SU-DHL-6 (cell line): ENCODE measurements around the gene LLGL2.

Source experiments
- H2AFZ ChIP-seq: fragments of 200-600 bp; sonication (generic); 2 replicates; pipeline ENCODE4 v1.6.1; 2014; ENCODE audit warnings: low read depth, mild to moderate bottlenecking, moderate library complexity, mixed read lengths, antibody characterized with exemption, low read length; ENCODE audit not compliant: severe bottlenecking
- H3F3A ChIP-seq: fragments of 200-600 bp; shearing (Covaris generic); 2 replicates; pipeline ENCODE4 v1.6.0; 2016; ENCODE audit warnings: antibody characterized with exemption, mild to moderate bottlenecking; ENCODE audit not compliant: insufficient read depth
- H3K27ac ChIP-seq: fragments of 200-600 bp; sonication (generic); 2 replicates; pipeline ENCODE4 v1.5.1; 2016; ENCODE audit warnings: low read depth, mild to moderate bottlenecking, low read length, moderate library complexity, mixed read lengths
- H3K27me3 ChIP-seq: fragments of 200-600 bp; sonication (generic), shearing (Covaris generic); 2 replicates; pipeline ENCODE4 v1.6.0; 2014; ENCODE audit warnings: mild to moderate bottlenecking, low read length
- H3K36me3 ChIP-seq: fragments of 200-600 bp; sonication (generic); 2 replicates; pipeline ENCODE4 v1.6.1; 2014; ENCODE audit warnings: mild to moderate bottlenecking, low read length, mixed read lengths
- H3K4me2 ChIP-seq: fragments of 300-600, 200-600 bp; shearing (Covaris generic), sonication (generic); 2 replicates; pipeline ENCODE4 v1.6.0; 2014; ENCODE audit warnings: low read length, low read depth, mild to moderate bottlenecking; ENCODE audit not compliant: poor library complexity, severe bottlenecking
- H3K4me3 ChIP-seq: fragments of 200-600 bp; sonication (generic); 2 replicates; pipeline ENCODE4 v1.5.1; 2014; ENCODE audit warnings: antibody characterized with exemption, low read length, mild to moderate bottlenecking, mixed read lengths; ENCODE audit not compliant: insufficient read depth, poor library complexity, severe bottlenecking
- H3K79me2 ChIP-seq: fragments of 200-600 bp; sonication (generic); 2 replicates; pipeline ENCODE4 v1.6.1; 2014; ENCODE audit warnings: mild to moderate bottlenecking, low read length, moderate library complexity; ENCODE audit not compliant: insufficient read depth
- H3K9ac ChIP-seq: fragments of 200-600 bp; sonication (generic); 2 replicates; pipeline ENCODE4 v1.7.0; 2014; ENCODE audit warnings: mild to moderate bottlenecking, low read length
- H3K9me2 ChIP-seq: fragments of 200-600 bp; sonication (generic); replicated peaks from 2 replicates; pipeline ENCODE4 v1.6.1; 2014; ENCODE audit warnings: low read length; ENCODE audit not compliant: insufficient read depth
- H3K9me3 ChIP-seq: fragments of 200-600 bp; sonication (generic); 2 replicates; pipeline ENCODE4 v1.6.1; 2014; ENCODE audit warnings: low read length, mixed read lengths; ENCODE audit not compliant: insufficient read depth
- H4K20me1 ChIP-seq: fragments of 200-600 bp; sonication (generic); 2 replicates; pipeline ENCODE4 v1.6.1; 2014; ENCODE audit warnings: low read depth, mild to moderate bottlenecking, antibody characterized with exemption, low read length, moderate library complexity, mixed read lengths
- CTCF ChIP-seq: fragments of 200-600 bp; sonication (generic); IDR thresholded peaks from one replicate; pipeline ENCODE4 v1.5.1; 2017; ENCODE audit warnings: antibody characterized with exemption, mild to moderate bottlenecking, low read length, moderate library complexity; ENCODE audit not compliant: insufficient read depth, poor library complexity, severe bottlenecking
- EZH2phosphoT487 ChIP-seq: fragments of 200-600 bp; sonication (generic), shearing (Covaris generic); conservative IDR thresholded peaks from 2 replicates; pipeline ENCODE4 v1.6.1; 2018; ENCODE audit warnings: mild to moderate bottlenecking, antibody characterized with exemption, low read length, moderate library complexity, mixed read lengths

Gene LLGL2

GRCh38 chr17:75616521-75617122 lies 91.1 kb downstream of the LLGL2 start:
- Histone ChIP-seq H3K4me2 (no peak overlapping the region), H3K9me2 (no peaks in the 10 kb centered on the region), H4K20me1 (no peaks in the 10 kb centered on the region), H3K27me3 (no peaks in the 10 kb centered on the region), H2AFZ (no peak overlapping the region), H3F3A (no peaks in the 10 kb centered on the region), H3K4me3 (no peak overlapping the region), H3K79me2 (no peaks in the 10 kb centered on the region), H3K9ac (no peak overlapping the region), H3K9me3 (no peaks in the 10 kb centered on the region), H3K36me3 (no peaks in the 10 kb centered on the region), H3K27ac (no peak overlapping the region)
- TF ChIP-seq CTCF (no peak), EZH2phosphoT487 (no peak)

- no peak overlapping the region for H3K27ac ChIP-seq
- no peaks in the 10 kb centered on the region for H3K9me2 ChIP-seq
- no peak overlapping the region for H3K9ac ChIP-seq
- no peak overlapping the region for H3K4me2 ChIP-seq
- no peaks in the 10 kb centered on the region for H3F3A ChIP-seq
- H3K27me3 ChIP-seq = no peaks in the 10 kb centered on the region
- H3K36me3 ChIP-seq = no peaks in the 10 kb centered on the region
- no peak overlapping the region for H3K4me3 ChIP-seq
- H2AFZ ChIP-seq = no peak overlapping the region
- no peaks in the 10 kb centered on the region for H3K79me2 ChIP-seq
- no peaks in the 10 kb centered on the region for H3K9me3 ChIP-seq
- no peaks in the 10 kb centered on the region for H4K20me1 ChIP-seq
- TF ChIP-seq CTCF (no peak), EZH2phosphoT487 (no peak)
Observed at GRCh38 chr17:75617218-75617617, 91.7 kb downstream of the LLGL2 start.

- no peaks in the 10 kb centered on the region for H3K36me3 ChIP-seq
- no peak for TF ChIP-seq EZH2phosphoT487
- TF ChIP-seq CTCF = no peak
Observed at GRCh38 chr17:75617675-75618074, 92.2 kb downstream of the LLGL2 start.

More at GRCh38 chr17:75617675-75618074, 92.2 kb downstream of the LLGL2 start:
- Histone ChIP-seq H3K4me2 (no peak overlapping the region), H3K9me3 (no peaks in the 10 kb centered on the region), H4K20me1 (no peaks in the 10 kb centered on the region), H3K79me2 (no peaks in the 10 kb centered on the region), H3K9me2 (no peaks in the 10 kb centered on the region), H3F3A (no peaks in the 10 kb centered on the region), H3K27ac (no peak overlapping the region), H3K4me3 (no peak overlapping the region), H2AFZ (no peak overlapping the region), H3K9ac (no peak overlapping the region), H3K27me3 (no peaks in the 10 kb centered on the region)
